Activated naive CD4-positive, alpha-beta T cell treated with anti-CD3 and anti-CD28 coated beads for 36 hours (primary cell): ENCODE measurements around the gene DYNC1H1. TPM values are rescaled to one million over a fixed set of nuclear protein-coding genes. Genes with fewer than 3 reads are reported as not detected.

Source experiments
- CTCF ChIA-PET: fragments of 350-600 bp; sonication (Branson Sonifier 250); formaldehyde crosslinking; loops from one replicate; lab custom pipeline; 2021; ENCODE audit warnings: antibody characterized with exemption; lab: Charles Lee
- DNase-seq: peaks from one replicate; pipeline ENCODE4 v3.0.0-alpha.2; 2020
- H3K27ac Mint-ChIP-seq: one replicate; pipeline ENCODE4 v1.8.0; 2021; ENCODE audit warnings: mild to moderate bottlenecking, mixed read lengths
- H3K27me3 Mint-ChIP-seq: one replicate; pipeline ENCODE4 v1.8.0; 2021; ENCODE audit warnings: low read depth, mixed read lengths
- H3K36me3 Mint-ChIP-seq: one replicate; pipeline ENCODE4 v1.8.0; 2021; ENCODE audit warnings: low read depth, mixed read lengths
- H3K4me1 Mint-ChIP-seq: one replicate; pipeline ENCODE4 v1.8.0; 2021; ENCODE audit warnings: low read depth, mixed read lengths
- H3K4me3 Mint-ChIP-seq: one replicate; pipeline ENCODE4 v1.8.0; 2021; ENCODE audit warnings: mild to moderate bottlenecking, moderate library complexity, mixed read lengths
- H3K9me3 Mint-ChIP-seq: one replicate; pipeline ENCODE4 v1.8.0; 2021; ENCODE audit warnings: mixed read lengths
- intact Hi-C: fragments of 100-400 bp; cut with micrococcal nuclease; formaldehyde crosslinking; loops from one replicate; pipeline ENCODE4 v1.15.1; 2023
- total RNA-seq, 2 experiments: library from RNA; stranded (reverse); gene quantifications; one replicate each; pipeline ENCODE4 v1.2.3, GENCODE V29; 2021

Gene DYNC1H1
- total RNA-seq, 2 experiments from 2014 or later, result 207 to 208 TPM

- CTCF ChIA-PET, result interaction anchor here (1.0 kb wide), 1 partner anchor 63 kb away, joined by 3 read pairs; no protein-coding TSS in a partner anchor
- DNase-seq, result no peak
- H3K27me3 Mint-ChIP-seq, result no peaks in the 10 kb centered on the region
- no peaks in the 10 kb centered on the region for H3K4me1 Mint-ChIP-seq
- intact Hi-C loops, result no loop called here
- no peaks in the 10 kb centered on the region for H3K9me3 Mint-ChIP-seq
- H3K27ac Mint-ChIP-seq, result no peak overlapping the region
- no peak overlapping the region for H3K4me3 Mint-ChIP-seq
- H3K36me3 Mint-ChIP-seq, result peaks cover 46% of the 10 kb centered on the region
Measured at GRCh38 chr14:102033241-102033640, 68.9 kb downstream of the DYNC1H1 start.

GRCh38 chr14:102034301-102034700 lies 69.9 kb downstream of the DYNC1H1 start:
- Mint-ChIP-seq H3K4me1 (no peaks in the 10 kb centered on the region), H3K9me3 (no peaks in the 10 kb centered on the region), H3K27me3 (no peaks in the 10 kb centered on the region), H3K27ac (no peak overlapping the region), H3K4me3 (no peak overlapping the region), H3K36me3 (peaks cover 46% of the 10 kb centered on the region)
- intact Hi-C loops, result no loop called here
- CTCF ChIA-PET, result no interaction called here
- DNase-seq, result no peak

GRCh38 chr14:102035914-102036313 lies 71.5 kb downstream of the DYNC1H1 start:
- Mint-ChIP-seq H3K9me3 (no peaks in the 10 kb centered on the region), H3K27ac (no peak overlapping the region), H3K27me3 (no peaks in the 10 kb centered on the region), H3K4me3 (no peak overlapping the region), H3K4me1 (no peaks in the 10 kb centered on the region), H3K36me3 (peaks cover 47% of the 10 kb centered on the region)
- intact Hi-C loops, result no loop called here
- CTCF ChIA-PET, result interaction anchor here (0.5 kb wide), 1 partner anchor 61 kb away, joined by 3 read pairs; no protein-coding TSS in a partner anchor
- DNase-seq, result no peak

GRCh38 chr14:102037686-102038085 lies 73.3 kb downstream of the DYNC1H1 start:
- Mint-ChIP-seq H3K36me3 (peaks cover 55% of the 10 kb centered on the region), H3K4me3 (no peak overlapping the region), H3K27ac (no peak overlapping the region), H3K9me3 (no peaks in the 10 kb centered on the region), H3K4me1 (no peaks in the 10 kb centered on the region), H3K27me3 (no peaks in the 10 kb centered on the region)
- DNase-seq, result no peak
- intact Hi-C loops, result no loop called here
- CTCF ChIA-PET, result no interaction called here

GRCh38 chr14:102039157-102039556 lies 74.8 kb downstream of the DYNC1H1 start:
- no peak overlapping the region for H3K27ac Mint-ChIP-seq
- H3K4me1 Mint-ChIP-seq, result no peaks in the 10 kb centered on the region
- no peak overlapping the region for H3K4me3 Mint-ChIP-seq
- H3K9me3 Mint-ChIP-seq, result no peaks in the 10 kb centered on the region
- peaks cover 45% of the 10 kb centered on the region for H3K36me3 Mint-ChIP-seq
- DNase-seq, result no peak
- no peaks in the 10 kb centered on the region for H3K27me3 Mint-ChIP-seq
- intact Hi-C loops, result no loop called here
- CTCF ChIA-PET, result no interaction called here

GRCh38 chr14:102040153-102040552 lies 75.8 kb downstream of the DYNC1H1 start:
- Mint-ChIP-seq H3K4me3 (no peak overlapping the region), H3K9me3 (no peaks in the 10 kb centered on the region), H3K36me3 (peaks cover 46% of the 10 kb centered on the region), H3K27ac (no peak overlapping the region), H3K4me1 (no peaks in the 10 kb centered on the region), H3K27me3 (no peaks in the 10 kb centered on the region)
- CTCF ChIA-PET, result no interaction called here
- intact Hi-C loops, result no loop called here
- no peak for DNase-seq

GRCh38 chr14:102042699-102043098 lies 78.3 kb downstream of the DYNC1H1 start:
- Mint-ChIP-seq H3K27ac (no peak overlapping the region), H3K4me1 (no peaks in the 10 kb centered on the region), H3K9me3 (no peaks in the 10 kb centered on the region), H3K4me3 (no peak overlapping the region), H3K27me3 (no peaks in the 10 kb centered on the region), H3K36me3 (peaks cover 37% of the 10 kb centered on the region)
- CTCF ChIA-PET, result interaction anchor here (1.3 kb wide), 1 partner anchor 54 kb away, joined by 4 read pairs; no protein-coding TSS in a partner anchor
- no peak for DNase-seq
- intact Hi-C loops, result no loop called here

GRCh38 chr14:102043251-102044025 lies 79.1 kb downstream of the DYNC1H1 start:
- intact Hi-C loops, result no loop called here
- H3K4me3 Mint-ChIP-seq, result no peak overlapping the region
- no peaks in the 10 kb centered on the region for H3K27me3 Mint-ChIP-seq
- no peak overlapping the region for H3K27ac Mint-ChIP-seq
- CTCF ChIA-PET, result interaction anchor here (1.3 kb wide), 1 partner anchor 53 kb away, joined by 4 read pairs; no protein-coding TSS in a partner anchor
- H3K9me3 Mint-ChIP-seq, result no peaks in the 10 kb centered on the region
- peaks cover 39% of the 10 kb centered on the region for H3K36me3 Mint-ChIP-seq
- no peak for DNase-seq
- no peaks in the 10 kb centered on the region for H3K4me1 Mint-ChIP-seq

- Mint-ChIP-seq H3K27ac (no peak overlapping the region), H3K27me3 (no peaks in the 10 kb centered on the region), H3K36me3 (peaks cover 38% of the 10 kb centered on the region), H3K4me1 (no peaks in the 10 kb centered on the region), H3K9me3 (no peaks in the 10 kb centered on the region), H3K4me3 (no peak overlapping the region)
- CTCF ChIA-PET, result interaction anchor here (0.6 kb wide), 1 partner anchor 270 kb away, joined by 3 read pairs; no protein-coding TSS in a partner anchor
- no peak for DNase-seq
- intact Hi-C loops, result no loop called here
Measured at GRCh38 chr14:102044566-102044965, 80.2 kb downstream of the DYNC1H1 start.

GRCh38 chr14:102046337-102047278 lies 82.2 kb downstream of the DYNC1H1 start:
- H3K36me3 Mint-ChIP-seq, result peaks cover 39% of the 10 kb centered on the region
- CTCF ChIA-PET, result interaction anchor here (0.6 to 1.7 kb wide), 4 partner anchors 50 to 340 kb away, joined by 3 to 4 read pairs (median 4); no protein-coding TSS in a partner anchor

GRCh38 chr14:102047808-102048540 lies 83.6 kb downstream of the DYNC1H1 start:
- H3K4me1 Mint-ChIP-seq, result no peaks in the 10 kb centered on the region
- H3K36me3 Mint-ChIP-seq, result peaks cover 35% of the 10 kb centered on the region
- no peak for DNase-seq
- H3K27ac Mint-ChIP-seq, result no peak overlapping the region
- H3K4me3 Mint-ChIP-seq, result no peak overlapping the region
- CTCF ChIA-PET, result interaction anchor here (1.7 kb wide), 1 partner anchor 266 kb away, joined by 4 read pairs; no protein-coding TSS in a partner anchor
- no peaks in the 10 kb centered on the region for H3K9me3 Mint-ChIP-seq
- intact Hi-C loops, result loop anchor here (5.0 kb wide), 2 partner anchors 49 to 264 kb away; no protein-coding TSS in a partner anchor
- no peaks in the 10 kb centered on the region for H3K27me3 Mint-ChIP-seq

More at GRCh38 chr14:102046337-102047278, 82.2 kb downstream of the DYNC1H1 start:
- Mint-ChIP-seq H3K4me3 (no peak overlapping the region), H3K4me1 (no peaks in the 10 kb centered on the region), H3K9me3 (no peaks in the 10 kb centered on the region), H3K27me3 (no peaks in the 10 kb centered on the region), H3K27ac (no peak overlapping the region)
- peak; percentile 48 for DNase-seq
- intact Hi-C loops, result loop anchor here (5.0 kb wide), 2 partner anchors 51 to 266 kb away; no protein-coding TSS in a partner anchor
